NCI-H2107 treated with DMSO at 0.1 percent for 48 hours (cell line): ENCODE data around the gene WNT7B.

ENCODE experiments used
- DNase-seq: peaks from one replicate; lab custom pipeline; 2025; ENCODE audit not compliant: unreplicated experiment; lab: John Stamatoyannopoulos, UW

Gene WNT7B

GRCh38 chr22:45933506-45934167 is 43.3 kb downstream of the WNT7B start:
- DNase-seq, result no peak

GRCh38 chr22:45932071-45932470 is 44.9 kb downstream of the WNT7B start:
- no peak for DNase-seq

GRCh38 chr22:45931042-45931441 is 45.9 kb downstream of the WNT7B start:
- DNase-seq, result no peak

GRCh38 chr22:45930324-45930723 is 46.6 kb downstream of the WNT7B start:
- no peak for DNase-seq

GRCh38 chr22:45929649-45930048 is 47.3 kb downstream of the WNT7B start:
- DNase-seq, result no peak

- no peak for DNase-seq
These were observed 48.1 kb downstream of the WNT7B start for GRCh38 chr22:45928726-45929368.

GRCh38 chr22:45927059-45927458 is 49.9 kb downstream of the WNT7B start:
- DNase-seq, result no peak

- DNase-seq, result no peak
These were observed 50.5 kb downstream of the WNT7B start for GRCh38 chr22:45926433-45926832.

GRCh38 chr22:45925811-45926351 is 51.1 kb downstream of the WNT7B start:
- DNase-seq, result no peak

- DNase-seq, result no peak
These were observed 53.1 kb downstream of the WNT7B start for GRCh38 chr22:45923835-45924234.

- no peak for DNase-seq
These were observed 53.8 kb downstream of the WNT7B start for GRCh38 chr22:45923212-45923611.

- DNase-seq, result no peak
These were observed 54.3 kb downstream of the WNT7B start for GRCh38 chr22:45922661-45923060.

GRCh38 chr22:45922256-45922655 is 54.7 kb downstream of the WNT7B start:
- no peak for DNase-seq

GRCh38 chr22:45919504-45920286 is 57.3 kb downstream of the WNT7B start:
- no peak for DNase-seq

GRCh38 chr22:45918459-45919370 is 58.2 kb downstream of the WNT7B start:
- no peak for DNase-seq

- DNase-seq, result no peak
These were observed 59.1 kb downstream of the WNT7B start for GRCh38 chr22:45917700-45918458.

- DNase-seq, result peak; percentile 28
These were observed 59.8 kb downstream of the WNT7B start for GRCh38 chr22:45917146-45917545.

- no peak for DNase-seq
These were observed 60.4 kb downstream of the WNT7B start for GRCh38 chr22:45916515-45916914.

- no peak for DNase-seq
These were observed 61.1 kb downstream of the WNT7B start for GRCh38 chr22:45915841-45916240.

- no peak for DNase-seq
These were observed 61.8 kb downstream of the WNT7B start for GRCh38 chr22:45915151-45915550.
